Erythroblast (primary cell): Measurements from ENCODE around the gene HTR7.

Experiments
- GATA1 ChIP-seq: IDR thresholded peaks from 2 replicates; pipeline ENCODE4 v1.6.1; 2011; ENCODE audit warnings: low read depth, mild to moderate bottlenecking, control low read depth, low read length, moderate library complexity
- POLR2A ChIP-seq: IDR thresholded peaks from 2 replicates; pipeline ENCODE4 v1.6.1; 2011; ENCODE audit warnings: mild to moderate bottlenecking, low read length

- TF ChIP-seq POLR2A (no peak), GATA1 (no peak)
These were observed 72.1 kb downstream of the HTR7 start for GRCh38 chr10:90785782-90786181.
